NCI-H510A (cell line): ENCODE measurements around the gene ESRP2.

Experiments used
- DNase-seq: peaks from one replicate; lab custom pipeline; 2025; lab: John Stamatoyannopoulos, UW

The ESRP2 gene

DNA sequence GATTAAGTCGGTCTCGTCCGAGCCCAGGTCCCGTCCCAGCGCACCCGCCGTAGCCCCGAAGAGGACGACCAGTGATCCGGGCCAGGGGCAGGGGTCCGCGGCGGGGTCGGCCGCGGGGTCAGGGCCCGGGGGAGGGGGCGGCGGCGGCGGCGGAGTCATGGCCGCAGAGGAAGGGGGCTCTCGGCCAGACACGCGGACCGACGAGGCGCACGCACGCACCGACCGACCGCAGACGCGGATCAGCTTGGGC lies at the start of gene ESRP2:
Gene ESRP2 (minus strand): TSS at position 241 of the 250 bp plus-strand sequence. CDS start 82 bp downstream, at position 159.
- no peak for DNase-seq

DNA sequence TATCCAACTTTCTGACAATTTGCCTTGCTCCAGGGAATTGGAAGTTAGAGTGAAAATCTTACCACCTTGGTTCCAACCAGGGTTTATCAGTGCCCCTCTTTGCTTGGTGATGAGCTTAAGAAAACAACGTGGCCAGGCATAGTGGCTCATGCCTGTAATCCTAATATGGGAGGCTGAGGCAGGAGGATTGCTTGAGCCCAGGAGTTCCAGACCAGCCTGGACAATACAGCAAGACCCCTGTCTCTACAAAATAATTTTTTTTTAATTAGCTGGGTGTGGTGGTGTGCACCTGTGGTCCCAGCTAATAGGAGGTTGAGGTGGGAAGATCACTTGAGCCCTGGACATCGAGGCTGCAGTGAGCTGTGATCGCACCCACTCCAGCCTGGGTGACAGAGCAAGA lies 49.8 kb upstream of the ESRP2 start:
- no peak for DNase-seq

DNA sequence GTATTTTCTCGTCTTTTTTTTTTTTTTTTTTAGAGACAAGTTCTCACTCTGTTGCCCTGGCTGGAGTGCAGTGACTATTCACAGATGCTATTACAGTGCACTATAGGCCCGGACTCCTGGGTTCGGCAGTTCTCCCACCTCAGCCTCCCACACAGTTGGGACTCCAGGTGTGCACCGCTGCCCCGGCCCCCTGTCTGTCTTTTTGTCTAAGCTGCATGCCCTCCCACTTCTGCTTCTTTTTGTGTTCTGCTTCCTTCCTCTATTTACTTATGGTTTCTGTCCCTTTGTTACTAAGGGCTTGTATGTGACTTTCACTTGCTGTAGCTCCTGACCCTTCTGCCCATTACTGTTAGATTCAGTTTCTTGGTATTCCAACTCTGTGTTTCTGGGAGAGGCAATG lies 48.9 kb upstream of the ESRP2 start:
- DNase-seq, result no peak

DNA sequence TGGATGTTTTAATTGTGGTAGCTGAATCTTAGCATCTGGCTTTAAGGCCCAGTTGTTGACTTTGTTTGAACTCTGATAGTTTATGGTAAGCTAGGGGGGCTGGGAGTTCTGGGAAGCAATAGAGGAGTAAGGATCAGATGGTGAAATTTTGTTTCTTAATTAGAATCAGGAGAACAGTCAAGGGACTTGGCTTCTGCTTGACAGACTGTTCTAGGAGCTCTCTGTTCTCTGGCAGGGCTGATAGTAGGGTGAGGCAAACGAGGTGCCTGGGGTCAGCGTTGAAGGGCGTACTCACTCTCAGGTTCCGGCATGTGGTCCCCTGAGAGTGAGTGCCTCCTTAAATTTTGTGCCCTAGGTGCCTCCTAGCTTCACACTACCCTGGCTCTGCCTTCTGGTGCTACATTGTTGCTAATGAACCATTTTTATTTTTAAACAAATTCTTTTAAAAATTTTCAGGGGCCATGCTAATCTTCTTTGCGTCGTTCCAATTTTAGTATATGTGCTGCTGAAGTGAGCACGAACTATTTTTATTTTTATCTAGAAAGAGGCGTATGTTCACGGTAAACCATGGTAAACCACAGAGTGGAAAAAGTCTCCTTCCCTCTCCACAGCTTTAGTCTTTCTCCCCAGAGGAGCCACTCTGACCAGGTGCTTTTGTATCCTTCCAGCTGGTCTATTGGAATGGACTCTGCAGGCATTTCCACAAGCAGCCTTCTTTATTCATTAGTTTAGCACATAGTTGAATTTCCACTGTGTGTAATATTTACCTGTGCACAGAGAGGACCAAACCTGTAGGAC lies 48.1 kb upstream of the ESRP2 start:
- DNase-seq, result no peak

DNA sequence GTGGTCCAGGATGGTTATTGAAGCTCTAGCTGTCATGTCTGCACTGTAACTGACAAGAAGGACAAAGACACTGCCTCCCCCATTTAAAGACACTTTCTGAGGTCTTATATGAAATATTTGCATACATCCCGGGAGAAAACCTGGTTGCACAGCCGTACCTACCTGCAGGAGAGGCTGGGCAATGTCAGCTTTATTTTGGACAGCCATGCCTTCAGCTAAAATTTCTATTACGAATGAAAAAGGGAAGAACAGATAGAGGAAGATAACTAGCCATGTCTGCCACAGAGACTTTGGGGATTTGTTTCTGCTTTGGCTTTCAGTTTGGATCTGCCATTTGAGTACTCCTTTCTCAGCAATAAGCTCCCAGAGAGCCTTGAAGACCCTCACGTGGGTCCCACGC lies 47.4 kb upstream of the ESRP2 start:
- no peak for DNase-seq

DNA sequence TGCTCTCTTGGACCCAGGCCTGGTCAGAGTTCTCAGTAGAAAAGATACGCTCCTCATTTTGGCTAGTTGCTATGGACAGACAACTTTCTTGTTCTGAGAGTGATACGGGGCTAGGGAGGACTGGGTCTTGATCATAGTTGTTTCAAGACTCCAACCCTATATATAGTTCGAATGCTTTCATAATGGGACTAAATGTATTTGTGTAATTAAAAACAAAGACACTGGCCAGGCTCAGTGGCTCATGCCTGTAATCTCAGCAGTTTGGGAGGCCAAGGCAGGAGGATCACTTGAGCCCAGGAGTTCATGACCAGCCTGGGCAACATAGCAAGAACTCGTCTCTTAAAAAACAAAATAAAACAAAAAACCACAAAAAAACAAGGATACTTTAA lies 46.1 kb upstream of the ESRP2 start:
- DNase-seq, result no peak

DNA sequence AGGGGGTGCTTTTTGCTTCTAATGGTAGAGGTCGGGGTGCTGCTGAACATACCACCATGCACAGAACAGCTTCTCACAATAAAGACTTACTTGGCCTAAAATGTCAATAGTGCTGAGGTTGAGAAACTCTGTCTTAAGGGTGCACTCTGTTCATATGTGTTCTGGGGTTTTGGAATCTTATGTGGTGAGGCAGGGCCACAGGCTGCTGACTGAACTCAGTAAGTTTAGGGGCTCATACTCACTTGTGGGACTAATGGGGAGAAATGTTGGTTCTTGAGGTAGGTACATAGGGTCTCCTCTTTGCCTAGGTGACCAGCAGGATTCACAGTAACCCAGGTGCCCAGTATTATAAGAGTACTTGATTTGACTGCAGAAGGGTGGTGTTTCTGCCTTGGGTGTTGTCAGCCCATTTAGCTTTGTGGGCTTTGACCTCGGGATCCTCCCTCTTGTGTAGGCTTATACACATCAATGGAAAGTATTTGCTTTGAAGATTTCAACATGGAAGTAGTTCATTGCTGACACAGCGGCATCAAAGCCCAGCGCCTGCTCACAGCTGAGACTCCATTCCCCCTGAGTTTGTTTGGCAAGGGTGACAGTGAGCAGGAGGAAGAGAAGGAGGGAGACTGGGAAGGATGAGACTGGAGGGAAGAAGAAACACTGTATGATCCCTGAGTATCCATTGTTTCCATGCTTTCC lies 45.6 kb upstream of the ESRP2 start:
- DNase-seq, result no peak

DNA sequence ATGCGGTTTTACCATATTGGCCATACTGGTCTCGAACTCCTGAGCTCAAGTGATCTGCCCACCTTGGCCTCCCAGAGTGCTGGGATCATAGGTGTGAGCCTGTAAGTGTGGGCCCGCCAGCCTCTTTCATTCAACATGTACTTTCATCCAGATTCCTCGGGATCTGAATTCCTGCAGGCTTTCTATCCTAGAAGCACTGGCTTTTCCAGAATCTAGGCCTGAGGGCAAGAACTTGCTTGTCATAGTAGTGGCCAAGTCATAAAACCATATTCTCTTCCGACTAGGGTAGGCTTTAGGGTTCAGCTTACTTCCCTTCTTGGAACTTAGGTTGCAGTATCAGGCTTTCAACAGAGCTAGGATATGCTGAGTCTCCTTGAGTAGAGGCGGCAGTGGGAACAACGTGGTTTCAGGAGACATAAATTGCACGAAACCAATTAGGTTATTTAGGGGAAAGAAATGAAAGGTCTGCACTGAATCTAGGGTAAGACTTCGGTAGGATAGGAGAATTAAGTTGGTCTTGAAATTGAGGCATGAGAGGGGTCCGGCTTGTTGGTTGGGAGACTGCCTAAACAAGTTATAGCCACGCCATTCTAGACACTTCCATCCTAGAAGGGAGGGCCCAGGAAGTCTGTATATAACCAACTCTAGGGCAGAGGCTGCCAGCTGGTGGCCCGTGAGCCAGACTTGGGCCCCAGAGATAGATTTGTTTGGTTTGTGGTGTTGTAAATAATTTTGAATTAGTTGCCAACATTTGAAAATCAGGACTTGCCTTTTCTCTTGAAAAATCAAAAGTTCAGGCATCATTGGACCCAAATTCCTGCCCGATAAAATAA lies 44.0 kb upstream of the ESRP2 start:
- no peak for DNase-seq

DNA sequence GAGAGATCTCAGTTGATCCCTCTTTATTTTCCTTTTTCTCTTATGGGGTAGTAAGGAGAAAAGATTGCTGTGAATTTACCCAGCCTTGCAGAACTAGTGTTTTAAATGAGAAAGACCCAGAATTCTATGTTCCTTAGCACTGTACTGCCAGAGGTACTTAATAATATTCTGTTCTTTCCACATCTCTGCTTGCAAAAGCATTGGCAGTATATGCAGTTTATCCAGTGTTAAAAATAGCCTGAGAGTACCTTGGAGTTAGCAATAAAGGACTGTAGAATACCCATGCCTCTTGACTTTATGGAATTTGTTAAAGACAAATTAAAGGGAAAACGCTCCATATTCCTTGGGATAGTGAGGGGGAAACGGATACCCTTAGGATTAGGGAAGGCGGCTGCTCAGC lies 40.3 kb upstream of the ESRP2 start:
- no peak for DNase-seq

DNA sequence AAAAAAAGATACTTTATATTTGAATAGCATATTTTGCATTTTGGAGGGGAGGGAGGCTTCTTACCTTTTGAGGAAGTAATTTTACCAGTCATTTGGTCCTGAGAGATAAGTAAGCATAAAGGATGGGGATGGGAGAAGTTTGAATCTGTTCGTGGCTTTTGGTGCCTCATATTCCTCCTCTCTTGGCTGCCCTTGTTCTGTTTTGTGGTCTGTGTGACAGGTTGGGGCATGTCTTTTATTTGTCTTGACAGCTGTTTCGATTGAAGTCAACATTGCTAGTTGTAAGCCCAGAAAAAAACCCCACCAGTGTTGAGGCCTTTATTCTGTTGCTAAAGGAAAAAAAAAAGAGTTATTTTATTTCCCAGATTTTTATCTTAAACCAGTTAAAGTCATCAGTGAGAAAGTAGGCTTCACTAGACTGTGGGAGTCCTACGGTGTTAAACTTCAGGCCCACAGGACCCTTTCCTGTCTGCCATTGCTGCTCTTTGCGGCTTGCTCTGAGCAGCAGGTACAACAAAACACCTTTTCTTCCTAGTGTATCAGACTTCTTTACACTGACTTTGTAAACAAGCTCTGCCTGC lies 39.8 kb upstream of the ESRP2 start:
- DNase-seq, result no peak

DNA sequence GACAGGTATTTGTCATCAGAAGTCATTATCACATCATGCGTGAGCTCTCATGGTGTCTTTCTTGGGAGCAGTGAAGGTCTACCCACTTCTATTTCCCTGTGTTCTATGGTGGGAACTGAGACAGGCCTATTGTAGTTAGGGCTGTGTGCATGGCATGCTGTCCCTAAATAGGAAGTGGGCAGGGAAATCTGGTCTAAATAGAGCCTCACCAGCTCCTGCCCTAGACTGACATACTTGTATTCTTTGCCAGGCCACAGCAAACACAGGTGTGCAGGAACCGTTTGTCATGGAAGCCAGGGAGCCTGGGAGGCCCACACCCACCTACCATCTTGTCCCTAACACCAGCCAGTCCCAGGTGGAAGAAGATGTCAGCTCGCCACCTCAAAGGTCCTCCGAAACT lies 38.5 kb upstream of the ESRP2 start:
- no peak for DNase-seq

DNA sequence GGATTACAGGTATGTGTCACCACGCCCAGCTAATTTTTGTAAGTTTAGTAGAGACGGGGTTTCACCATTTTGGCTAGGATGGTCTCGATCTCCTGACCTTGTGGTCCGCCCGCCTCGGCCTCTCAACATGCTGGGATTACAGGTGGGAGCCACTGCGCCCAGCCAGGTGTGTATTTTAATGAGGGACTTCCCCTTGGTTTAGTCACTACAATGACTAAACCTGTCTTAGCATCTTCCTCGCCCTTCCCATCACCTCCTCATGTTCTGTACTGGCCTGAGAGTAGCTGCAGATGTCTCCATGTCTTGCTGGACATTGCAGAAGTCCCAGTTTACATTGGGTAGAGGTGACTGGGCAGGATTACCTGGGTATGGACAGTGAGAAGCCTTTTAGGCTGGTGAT lies 38.0 kb upstream of the ESRP2 start:
- DNase-seq, result no peak

DNA sequence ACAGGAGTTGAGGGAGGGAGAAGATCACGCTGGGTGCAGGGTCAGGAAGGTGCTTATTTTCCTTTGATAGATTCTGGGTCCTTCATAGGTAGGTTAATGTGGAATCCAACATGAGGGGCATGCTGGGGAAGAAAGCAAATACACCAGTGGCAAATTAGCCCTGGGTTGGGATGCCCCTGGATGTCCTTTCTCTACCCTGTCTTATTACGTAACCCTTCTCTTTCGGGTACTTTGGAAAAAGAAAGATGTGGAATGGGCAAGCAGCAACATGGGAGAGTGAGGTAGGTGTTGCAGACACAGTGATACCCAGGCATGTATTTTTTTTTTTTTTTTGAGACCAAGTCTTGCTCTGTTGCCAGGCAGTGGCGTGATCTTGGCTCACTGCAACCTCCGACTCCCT lies 37.5 kb upstream of the ESRP2 start:
- DNase-seq, result no peak

DNA sequence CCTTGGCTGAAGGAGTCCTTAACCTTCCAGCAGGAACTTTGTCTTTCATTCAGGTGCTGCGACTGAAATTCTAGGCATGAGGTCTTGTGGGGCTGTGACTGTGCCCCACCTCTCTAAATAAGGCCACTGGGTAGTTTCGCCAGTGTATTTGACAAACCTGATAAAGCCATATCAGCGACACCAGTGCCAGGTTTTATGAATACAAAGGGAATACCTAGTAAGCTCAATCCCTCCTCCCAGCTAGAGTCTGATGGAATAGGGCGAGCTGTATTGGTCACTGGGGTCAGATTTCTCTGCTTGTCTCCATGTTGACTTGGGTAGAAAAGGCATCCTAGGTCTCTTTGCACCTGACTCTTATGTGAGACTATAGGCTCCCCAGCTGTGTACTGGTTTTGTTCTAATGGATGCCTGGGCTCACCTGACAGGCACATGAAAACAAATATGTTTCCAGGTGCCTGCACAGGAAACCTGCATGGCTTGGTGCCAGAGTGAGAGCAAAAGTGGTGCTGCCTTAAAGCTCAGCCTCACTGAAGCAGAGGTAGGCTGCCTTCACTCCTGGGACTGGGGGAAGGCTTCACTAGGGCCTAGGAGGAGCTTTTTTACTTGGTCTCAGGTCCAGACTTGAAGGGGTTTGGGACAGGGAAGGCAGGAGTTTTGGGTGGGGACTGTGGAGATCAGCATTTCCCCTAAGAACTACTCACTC lies 36.7 kb upstream of the ESRP2 start:
- peak; percentile 60 for DNase-seq

DNA sequence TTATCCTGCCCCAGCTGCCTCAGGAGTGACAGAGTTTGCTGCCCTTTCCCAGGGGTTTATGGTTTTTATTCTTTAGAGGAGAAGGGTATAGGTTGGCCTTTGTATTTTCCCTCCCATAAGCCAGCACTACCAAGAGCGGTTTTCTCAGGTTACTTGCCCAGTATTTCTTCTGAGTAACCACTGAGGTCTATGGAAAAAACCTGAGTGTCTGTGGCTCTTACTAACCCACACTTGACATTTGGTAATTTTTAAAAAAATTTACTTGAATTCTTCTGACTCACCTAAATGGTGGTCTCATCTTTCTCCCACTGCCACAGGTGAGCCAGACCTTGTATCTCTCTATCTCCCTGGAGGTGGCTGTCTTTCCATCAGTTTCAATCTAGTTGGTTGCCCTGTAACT lies 34.4 kb upstream of the ESRP2 start:
- DNase-seq, result no peak

DNA sequence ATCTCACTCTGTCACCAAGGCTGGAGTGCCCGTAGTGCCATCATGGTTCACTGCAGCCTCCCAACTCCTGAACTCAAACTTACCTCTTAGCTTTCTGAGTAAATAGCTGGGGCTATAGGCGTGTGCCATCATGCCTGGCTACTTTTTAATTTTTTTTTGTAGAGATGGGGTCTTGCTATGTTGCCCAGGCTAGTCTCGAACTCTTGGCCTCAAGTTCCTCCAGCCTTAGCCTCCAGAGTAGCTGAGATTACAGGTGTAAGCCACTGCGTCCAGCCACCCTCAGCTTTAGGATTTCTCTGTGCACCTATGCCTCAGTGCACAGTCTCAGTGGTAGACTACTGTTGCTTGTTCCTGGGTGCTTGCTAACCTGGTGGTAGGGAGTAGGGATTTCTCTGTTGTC lies 33.9 kb upstream of the ESRP2 start:
- DNase-seq, result no peak

DNA sequence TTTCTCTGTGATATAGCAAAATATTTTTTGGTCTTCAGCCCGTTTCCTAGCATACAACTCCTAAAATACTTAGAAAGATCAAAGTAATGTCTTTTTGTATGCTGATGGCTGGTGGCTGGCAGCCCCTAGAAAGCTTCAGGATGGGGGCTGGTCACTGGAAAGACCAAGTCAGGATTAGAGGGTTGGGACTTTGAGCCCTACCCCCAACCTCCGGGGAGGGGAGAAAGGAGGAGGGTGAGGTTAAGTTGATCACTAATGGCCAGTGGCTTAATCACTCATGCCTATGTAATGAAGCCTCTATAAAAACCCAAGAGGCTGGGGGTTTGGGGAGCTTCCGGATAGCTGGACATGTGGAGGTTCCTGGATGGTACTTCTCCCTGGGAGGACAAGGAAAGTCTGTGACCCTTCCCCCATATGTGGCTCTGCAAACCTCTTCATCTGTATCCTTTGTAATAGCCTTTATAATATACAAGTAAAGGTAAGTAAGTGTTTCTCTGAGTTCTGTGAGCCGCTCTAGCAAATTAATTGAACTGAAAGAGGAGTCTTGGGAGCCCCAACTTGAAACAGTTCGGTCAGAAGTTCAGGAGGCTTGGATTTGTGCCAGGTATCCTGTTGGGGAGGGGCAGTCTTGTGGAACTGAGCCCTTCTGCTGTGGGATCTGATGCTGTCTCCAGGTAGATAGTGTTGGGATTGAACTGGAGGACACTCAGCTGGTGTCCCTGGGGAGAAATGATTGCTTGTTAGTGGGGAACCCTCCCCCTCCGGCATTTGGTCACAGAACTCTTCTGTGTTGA lies 31.9 kb upstream of the ESRP2 start:
- DNase-seq, result no peak

DNA sequence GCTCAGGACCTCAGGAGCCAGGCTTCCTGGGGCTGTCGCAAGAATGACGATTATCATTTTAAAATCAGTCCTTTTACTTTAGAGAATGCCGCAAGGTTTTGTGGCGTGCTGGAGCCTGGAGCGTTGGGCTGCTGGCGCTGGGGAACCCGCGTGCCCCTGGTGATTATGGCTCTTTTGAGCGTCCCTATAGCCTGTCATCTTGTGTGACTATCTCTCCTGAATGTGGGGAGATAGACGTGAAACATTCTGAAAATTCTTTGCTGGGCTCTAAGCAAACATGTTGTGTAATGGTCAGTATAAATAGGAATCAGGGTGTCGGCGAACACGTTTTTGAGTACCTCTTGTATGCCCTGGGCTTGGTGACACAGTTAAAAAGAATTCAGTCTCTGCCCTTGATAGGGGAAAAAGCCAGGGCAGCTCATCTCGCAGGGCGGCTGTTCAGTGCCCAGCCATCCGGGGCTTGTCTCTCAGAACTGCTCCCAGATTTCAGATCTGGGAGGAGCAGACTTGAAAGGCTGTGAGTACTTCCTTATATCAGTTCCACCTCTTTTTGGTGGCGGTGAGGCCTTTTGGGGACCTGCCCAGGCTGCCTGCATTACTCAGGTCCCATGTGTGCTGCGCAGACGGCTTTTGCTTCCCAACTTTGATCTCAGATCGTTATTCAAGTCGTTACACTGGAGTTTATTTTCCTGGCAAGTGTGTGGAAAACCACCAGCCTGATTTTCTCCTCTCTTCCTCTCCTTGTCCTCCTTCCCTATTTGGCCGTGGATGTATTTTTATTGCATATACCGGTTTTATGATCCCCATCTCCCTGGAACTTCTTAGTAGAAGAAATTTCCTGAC lies 29.4 kb upstream of the ESRP2 start:
- no peak for DNase-seq

DNA sequence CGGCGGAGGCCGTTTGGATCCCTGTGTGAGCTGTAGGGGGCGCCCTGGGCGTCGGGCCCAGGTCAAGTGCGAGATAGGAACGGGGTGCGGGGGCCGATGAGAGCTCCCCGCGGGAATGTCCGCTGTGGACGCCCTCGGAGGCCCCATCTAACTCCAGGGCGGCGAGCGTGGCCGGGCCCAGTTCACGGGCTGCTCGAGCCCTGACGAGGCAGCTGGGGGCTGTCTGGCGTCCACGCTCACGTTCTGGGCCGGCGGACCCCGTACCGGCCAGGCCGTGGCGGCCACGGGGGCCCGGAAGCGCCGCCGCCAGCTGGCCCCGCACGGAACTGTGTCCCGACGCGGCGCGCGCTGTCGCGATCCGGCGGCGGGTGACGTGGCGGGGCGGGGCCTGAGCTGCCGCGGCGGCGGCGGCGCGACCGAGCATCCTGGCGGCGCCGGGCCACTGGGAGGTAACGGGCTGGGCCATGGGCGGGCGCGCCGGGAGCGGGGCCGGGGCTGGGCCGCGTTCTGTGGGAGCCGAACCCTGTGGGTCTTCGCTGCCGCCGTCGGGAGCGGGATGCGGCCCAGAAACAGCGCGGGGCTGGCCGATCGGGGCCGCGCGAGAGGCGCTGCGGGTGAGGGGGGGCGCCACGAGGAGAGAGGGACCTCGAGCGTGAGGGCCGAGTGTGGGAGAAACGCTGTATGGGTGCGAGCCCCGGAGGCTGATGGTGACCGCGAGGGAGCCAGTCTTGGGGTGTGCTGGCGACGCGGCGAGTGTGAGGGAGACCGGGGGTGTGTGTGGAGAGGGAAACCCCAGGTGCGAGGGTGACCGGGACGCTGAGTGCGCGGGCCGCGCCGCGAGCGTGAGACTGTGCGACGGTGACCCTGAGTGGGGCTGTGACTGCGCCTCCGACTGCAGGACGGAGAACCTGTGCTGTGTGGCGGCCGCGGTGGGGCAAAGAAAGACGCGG lies 28.5 kb upstream of the ESRP2 start, which contains the start of gene SLC7A6:
Gene SLC7A6 (plus strand): TSS at position 399 of the 950 bp plus-strand sequence. CDS start 10,201 bp downstream, outside the sequence.
- no peak for DNase-seq
